H9 (cell line): ENCODE results near the gene NLRP1. TPM values are rescaled to one million over a fixed set of nuclear protein-coding genes. Genes with fewer than 3 reads are reported as not detected.

ENCODE experiments used
- DNase-seq: peaks from one replicate; pipeline ENCODE4 v3.0.0-alpha.2; 2017
- H2AFZ ChIP-seq: one replicate; pipeline ENCODE4 v1.6.1; 2013; ENCODE audit warnings: mild to moderate bottlenecking, low read length, control low read depth, moderate library complexity
- H2AK5ac ChIP-seq: 2 replicates; pipeline ENCODE4 v1.6.1; 2013; ENCODE audit warnings: low read length, control low read depth, mixed read lengths; ENCODE audit not compliant: insufficient read length
- H2BK120ac ChIP-seq: one replicate; pipeline ENCODE4 v1.6.1; 2013; ENCODE audit warnings: low read depth, mild to moderate bottlenecking, low read length, control low read depth, inconsistent platforms; ENCODE audit not compliant: poor library complexity, severe bottlenecking
- H2BK12ac ChIP-seq: 2 replicates; pipeline ENCODE4 v1.6.1; 2013; ENCODE audit warnings: low read length, control low read depth, mixed read lengths, low read depth; ENCODE audit not compliant: insufficient read length
- H2BK15ac ChIP-seq: 2 replicates; pipeline ENCODE4 v1.6.1; 2013; ENCODE audit warnings: low read depth, low read length, control low read depth
- H2BK20ac ChIP-seq: one replicate; pipeline ENCODE4 v1.6.1; 2013; ENCODE audit warnings: low read depth, mild to moderate bottlenecking, low read length, control low read depth, inconsistent platforms; ENCODE audit not compliant: poor library complexity, severe bottlenecking
- H2BK5ac ChIP-seq: 2 replicates; pipeline ENCODE4 v1.6.1; 2013; ENCODE audit warnings: low read length, control low read depth, mixed read lengths; ENCODE audit not compliant: insufficient read length
- H3K14ac ChIP-seq: 2 replicates; pipeline ENCODE4 v1.6.1; 2013; ENCODE audit warnings: low read length, control low read depth; ENCODE audit not compliant: insufficient read depth
- H3K18ac ChIP-seq: 2 replicates; pipeline ENCODE4 v1.6.1; 2013; ENCODE audit warnings: low read depth, mild to moderate bottlenecking, mixed read lengths, low read length, control low read depth; ENCODE audit not compliant: insufficient read length
- H3K23ac ChIP-seq: 2 replicates; pipeline ENCODE4 v1.6.1; 2013; ENCODE audit warnings: low read length, control low read depth, mixed read lengths, low read depth; ENCODE audit not compliant: insufficient read length
- H3K23me2 ChIP-seq: 2 replicates; pipeline ENCODE4 v1.6.1; 2013; ENCODE audit warnings: low read depth, mild to moderate bottlenecking, mixed read lengths, low read length, control low read depth; ENCODE audit not compliant: insufficient read length, poor library complexity, severe bottlenecking
- H3K27ac ChIP-seq: 2 replicates; pipeline ENCODE4 v1.5.1; 2013; ENCODE audit warnings: low read length, control low read depth, mixed read lengths, low read depth; ENCODE audit not compliant: insufficient read length
- H3K27me3 ChIP-seq: 2 replicates; pipeline ENCODE4 v1.6.1; 2013; ENCODE audit warnings: low read length, control low read depth, inconsistent platforms; ENCODE audit not compliant: insufficient read depth
- H3K4ac ChIP-seq: 2 replicates; pipeline ENCODE4 v1.6.1; 2013; ENCODE audit warnings: low read depth, mild to moderate bottlenecking, control low read depth, inconsistent platforms, low read length, moderate library complexity
- H3K4me1 ChIP-seq: 2 replicates; pipeline ENCODE4 v1.6.1; 2013; ENCODE audit warnings: low read length, control low read depth, inconsistent platforms; ENCODE audit not compliant: insufficient read depth
- H3K4me2 ChIP-seq: 2 replicates; pipeline ENCODE4 v1.6.1; 2013; ENCODE audit warnings: low read length, control low read depth, mixed read lengths; ENCODE audit not compliant: insufficient read length, insufficient read depth
- H3K56ac ChIP-seq: 2 replicates; pipeline ENCODE4 v1.6.1; 2013; ENCODE audit warnings: low read depth, mild to moderate bottlenecking, mixed read lengths, low read length, control low read depth; ENCODE audit not compliant: insufficient read length
- H3K79me1 ChIP-seq: 2 replicates; pipeline ENCODE4 v1.6.1; 2013; ENCODE audit warnings: low read depth, mild to moderate bottlenecking, moderate library complexity, low read length, control low read depth, inconsistent platforms; ENCODE audit not compliant: insufficient read depth, poor library complexity, severe bottlenecking
- H3K79me2 ChIP-seq: 2 replicates; pipeline ENCODE4 v1.6.1; 2013; ENCODE audit warnings: low read length, control low read depth, inconsistent platforms; ENCODE audit not compliant: insufficient read depth
- H3K9ac ChIP-seq: 2 replicates; pipeline ENCODE4 v1.6.1; 2013; ENCODE audit warnings: low read length, control low read depth, mixed read lengths; ENCODE audit not compliant: insufficient read length; ENCODE audit errors: extremely low read depth
- H3K9me3 ChIP-seq: one replicate; pipeline ENCODE4 v1.6.1; 2013; ENCODE audit warnings: low read depth, low read length, inconsistent platforms; ENCODE audit not compliant: control insufficient read depth
- H3T11ph ChIP-seq: one replicate; pipeline ENCODE4 v1.6.1; 2013; ENCODE audit warnings: mild to moderate bottlenecking, low read length, control low read depth, inconsistent platforms
- H4K20me1 ChIP-seq: one replicate; pipeline ENCODE4 v1.6.1; 2013; ENCODE audit not compliant: control insufficient read depth, insufficient read length, insufficient read depth
- H4K5ac ChIP-seq: 2 replicates; pipeline ENCODE4 v1.6.1; 2013; ENCODE audit warnings: low read depth, mild to moderate bottlenecking, mixed read lengths, low read length, control low read depth; ENCODE audit not compliant: insufficient read length
- H4K8ac ChIP-seq: replicated peaks from 2 replicates; pipeline ENCODE4 v1.6.1; 2013; ENCODE audit warnings: low read length, control low read depth, mixed read lengths, low read depth; ENCODE audit not compliant: insufficient read length
- H4K91ac ChIP-seq: 2 replicates; pipeline ENCODE4 v1.6.1; 2013; ENCODE audit warnings: low read depth, mild to moderate bottlenecking, moderate library complexity, mixed read lengths, low read length, control low read depth; ENCODE audit not compliant: insufficient read length
- H3K27ac Mint-ChIP-seq, 3 experiments: 2 replicates in 2 of 3; 3 replicates in 1 of 3; pipeline ENCODE4 v1.8.0; 2020 to 2021; ENCODE audit warnings: mixed read lengths in 3 of 3, mild to moderate bottlenecking in 1 of 3, moderate library complexity in 1 of 3
- H3K27me3 Mint-ChIP-seq: 2 replicates; pipeline ENCODE4 v1.8.0; 2021; ENCODE audit warnings: low read depth, mild to moderate bottlenecking, moderate library complexity, mixed read lengths
- H3K36me3 Mint-ChIP-seq, 3 experiments: 2 replicates in 2 of 3; 3 replicates in 1 of 3; pipeline ENCODE4 v1.8.0; 2020 to 2021; ENCODE audit warnings: low read depth in 3 of 3, mixed read lengths in 3 of 3; ENCODE audit not compliant: insufficient read depth in 1 of 3
- H3K4me1 Mint-ChIP-seq, 2 experiments: 2 replicates each; pipeline ENCODE4 v1.8.0; 2020; ENCODE audit warnings: mixed read lengths in 2 of 2
- H3K4me3 Mint-ChIP-seq, 2 experiments: 2 replicates in 1 of 2; 3 replicates in 1 of 2; pipeline ENCODE4 v1.8.0; 2020 to 2021; ENCODE audit warnings: mild to moderate bottlenecking in 2 of 2, mixed read lengths in 2 of 2, moderate library complexity in 1 of 2
- H3K9me3 Mint-ChIP-seq, 2 experiments: 2 replicates in 1 of 2; 3 replicates in 1 of 2; pipeline ENCODE4 v1.8.0; 2020; ENCODE audit warnings: mild to moderate bottlenecking in 2 of 2, mixed read lengths in 2 of 2, moderate library complexity in 1 of 2
- whole genome bisulfite sequencing: extraction: QIAGEN DNeasy Blood & Tissue Kit; methylation state at CpG from one replicate; pipeline ENCODE4 v1.1.7; 2013; ENCODE audit warnings: missing lambda C conversion rate, low lambda C conversion rate, mixed read lengths; ENCODE audit not compliant: insufficient read length; ENCODE audit errors: extremely low coverage; 5-methylcytosine and 5-hydroxymethylcytosine counted together
- total RNA-seq: library from RNA; stranded (reverse); gene quantifications from 2 replicates; pipeline ENCODE4 v1.2.1, GENCODE V29; 2021
- TF ChIP-seq, protein P1 (sequence below): fragments of 200-600 bp; sonication (generic); conservative IDR thresholded peaks from 3 replicates; pipeline ENCODE4 v1.8.0; 2021; ENCODE audit warnings: antibody characterized with exemption, mild to moderate bottlenecking

The NLRP1 gene
- total RNA-seq, 1 experiment from 2014 or later, result 12.1 TPM

DNA sequence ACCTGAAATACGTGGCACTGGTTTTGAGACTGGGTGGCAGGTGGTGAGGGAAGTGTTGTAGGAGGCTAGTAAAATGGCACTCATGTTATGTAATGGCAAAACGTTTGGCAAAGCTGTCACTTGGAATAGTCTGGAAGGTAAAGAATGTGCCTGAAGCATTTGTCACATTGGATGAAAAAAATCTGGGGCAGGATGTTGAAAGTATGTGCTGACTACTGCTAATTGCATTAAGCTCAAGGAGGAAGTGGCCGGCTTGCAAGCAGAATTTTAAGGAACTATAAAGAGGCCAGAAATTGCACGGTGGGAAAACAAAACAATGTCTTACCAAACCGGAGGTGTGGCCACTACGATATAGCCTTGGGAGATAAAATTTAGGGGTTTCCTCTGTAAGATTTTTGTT is 26.6 kb upstream of the NLRP1 start:
- TF ChIP-seq, protein P1, sequence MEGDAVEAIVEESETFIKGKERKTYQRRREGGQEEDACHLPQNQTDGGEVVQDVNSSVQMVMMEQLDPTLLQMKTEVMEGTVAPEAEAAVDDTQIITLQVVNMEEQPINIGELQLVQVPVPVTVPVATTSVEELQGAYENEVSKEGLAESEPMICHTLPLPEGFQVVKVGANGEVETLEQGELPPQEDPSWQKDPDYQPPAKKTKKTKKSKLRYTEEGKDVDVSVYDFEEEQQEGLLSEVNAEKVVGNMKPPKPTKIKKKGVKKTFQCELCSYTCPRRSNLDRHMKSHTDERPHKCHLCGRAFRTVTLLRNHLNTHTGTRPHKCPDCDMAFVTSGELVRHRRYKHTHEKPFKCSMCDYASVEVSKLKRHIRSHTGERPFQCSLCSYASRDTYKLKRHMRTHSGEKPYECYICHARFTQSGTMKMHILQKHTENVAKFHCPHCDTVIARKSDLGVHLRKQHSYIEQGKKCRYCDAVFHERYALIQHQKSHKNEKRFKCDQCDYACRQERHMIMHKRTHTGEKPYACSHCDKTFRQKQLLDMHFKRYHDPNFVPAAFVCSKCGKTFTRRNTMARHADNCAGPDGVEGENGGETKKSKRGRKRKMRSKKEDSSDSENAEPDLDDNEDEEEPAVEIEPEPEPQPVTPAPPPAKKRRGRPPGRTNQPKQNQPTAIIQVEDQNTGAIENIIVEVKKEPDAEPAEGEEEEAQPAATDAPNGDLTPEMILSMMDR, result no peak
- Histone ChIP-seq H2BK12ac (no peak overlapping the region), H2BK15ac (no peak overlapping the region), H4K8ac (no peak overlapping the region), H3T11ph (no peak overlapping the region), H4K20me1 (no peaks in the 10 kb centered on the region), H3K9ac (no peak overlapping the region), H4K91ac (no peak overlapping the region), H3K4me1 (no peaks in the 10 kb centered on the region), H3K23me2 (no peaks in the 10 kb centered on the region), H3K27me3 (no peaks in the 10 kb centered on the region), H4K5ac (no peak overlapping the region), H2BK20ac (no peak overlapping the region), H2BK120ac (no peak overlapping the region), H3K79me1 (no peaks in the 10 kb centered on the region), H2BK5ac (no peak overlapping the region), H3K14ac (no peak overlapping the region), H3K4ac (no peak overlapping the region), H3K18ac (no peak overlapping the region), H2AK5ac (no peak overlapping the region), H3K79me2 (no peaks in the 10 kb centered on the region), H3K4me2 (no peak overlapping the region), H3K27ac (no peak overlapping the region), H3K56ac (no peak overlapping the region), H3K9me3 (no peaks in the 10 kb centered on the region), H3K23ac (no peak overlapping the region), H2AFZ (no peak overlapping the region)
- Mint-ChIP-seq H3K36me3 (no peaks in the 10 kb centered on the region), H3K4me3 (no peak overlapping the region), H3K4me1 (no peaks in the 10 kb centered on the region), H3K27me3 (peaks cover 2% of the 10 kb centered on the region; the same call in 1 of the 2 replicates), H3K9me3 (no peaks in the 10 kb centered on the region), H3K27ac (no peak overlapping the region)
- DNase-seq, result no peak
- no CpG with 5 or more reads among the region's 6 CpGs for WGBS
